Measurements from ENCODE around the gene SLC39A9.

The SLC39A9 gene

GRCh38 chr14:69398053-69398817 lies at the start of gene SLC39A9, which contains the start of gene ERH:
Gene SLC39A9 (plus strand): TSS chr14:69398692. CDS start chr14:69399370, 678 bp downstream.
Gene ERH (minus strand): TSS chr14:69398299. CDS start chr14:69398233, 66 bp downstream.
- in situ Hi-C loops (cut with HindIII; ENCODE audit: low pct_ligation_motif_present, low sequenced_read_pairs) = no loop called here
- Histone ChIP-seq H3K36me3 (replicated peaks) (peaks cover 19% of the 10 kb centered on the region), H3K27me3 (replicated peaks) (no peaks in the 10 kb centered on the region), H3K4me3 (ENCODE audit: low read depth, low read length) (peak within 1 kb of the TSS; percentile 94), H3K27ac (peak within 1 kb of the TSS; percentile 96)
- peak; percentile 98 for DNase-seq
- TF ChIP-seq CTCF (IDR thresholded peaks at IDR 0.05; ENCODE audit: low read depth, low read length, missing control alignments) = no peak

- TF ChIP-seq CTCF (IDR thresholded peaks at IDR 0.05; ENCODE audit: low read depth, low read length, missing control alignments) = no peak
- no peak overlapping the region for H3K27ac ChIP-seq
- H3K27me3 ChIP-seq (replicated peaks) = no peaks in the 10 kb centered on the region
- no peak overlapping the region for H3K4me3 ChIP-seq (ENCODE audit: low read depth, low read length)
- DNase-seq = no peak
- no peaks in the 10 kb centered on the region for H3K36me3 ChIP-seq (replicated peaks)
- in situ Hi-C loops (cut with HindIII; ENCODE audit: low pct_ligation_motif_present, low sequenced_read_pairs) = no loop called here
These were observed 49.3 kb upstream of the SLC39A9 start for GRCh38 chr14:69349091-69349777.

- no peaks in the 10 kb centered on the region for H3K27me3 ChIP-seq (replicated peaks)
- in situ Hi-C loops (cut with HindIII; ENCODE audit: low pct_ligation_motif_present, low sequenced_read_pairs) = no loop called here
These were observed 47.6 kb upstream of the SLC39A9 start for GRCh38 chr14:69350892-69351291.

GRCh38 chr14:69351385-69351784 lies 47.1 kb upstream of the SLC39A9 start:
- in situ Hi-C loops (cut with HindIII; ENCODE audit: low pct_ligation_motif_present, low sequenced_read_pairs) = no loop called here
- no peak for TF ChIP-seq CTCF (IDR thresholded peaks at IDR 0.05; ENCODE audit: low read depth, low read length, missing control alignments)

More at GRCh38 chr14:69350892-69351291, 47.6 kb upstream of the SLC39A9 start:
- Histone ChIP-seq H3K36me3 (replicated peaks) (no peaks in the 10 kb centered on the region), H3K4me3 (ENCODE audit: low read depth, low read length) (no peak overlapping the region), H3K27ac (no peak overlapping the region)
- no peak for DNase-seq
- TF ChIP-seq CTCF (IDR thresholded peaks at IDR 0.05; ENCODE audit: low read depth, low read length, missing control alignments) = no peak

GRCh38 chr14:69351911-69352310 lies 46.6 kb upstream of the SLC39A9 start:
- in situ Hi-C loops (cut with HindIII; ENCODE audit: low pct_ligation_motif_present, low sequenced_read_pairs) = no loop called here
- Histone ChIP-seq H3K27ac (no peak overlapping the region), H3K36me3 (replicated peaks) (no peaks in the 10 kb centered on the region), H3K27me3 (replicated peaks) (no peaks in the 10 kb centered on the region), H3K4me3 (ENCODE audit: low read depth, low read length) (no peak overlapping the region)
- DNase-seq = no peak
- TF ChIP-seq CTCF (IDR thresholded peaks at IDR 0.05; ENCODE audit: low read depth, low read length, missing control alignments) = no peak

More at GRCh38 chr14:69351385-69351784, 47.1 kb upstream of the SLC39A9 start:
- DNase-seq = no peak
- Histone ChIP-seq H3K27me3 (replicated peaks) (no peaks in the 10 kb centered on the region), H3K4me3 (ENCODE audit: low read depth, low read length) (no peak overlapping the region), H3K36me3 (replicated peaks) (no peaks in the 10 kb centered on the region), H3K27ac (no peak overlapping the region)
